Stimulated activated naive B cell treated with anti-CD40 and anti-IgM and Interleukin-4, amounts not matched to agents 10 μg/mL and 1 μg/mL and 100 μg/mL, for 72 hours (primary cell): ENCODE results near the gene SLC1A1.
"Not testable (repeated sequence)": the region's sequence is repeated elsewhere in the genome, so short reads cannot be mapped to it uniquely, and the experiment has no call there.

ENCODE experiments used
- ATAC-seq, 2 donors: fragments of 150-1000 bp; cut with Tn5 transposase; replicated peaks; 2 replicates each; pipeline ENCODE4 v1.10.0; 2021; ENCODE audit warnings: moderate library complexity in 1 of 2
- DNase-seq: peaks from one replicate; pipeline ENCODE4 v3.0.0; 2021
- H3K27ac Mint-ChIP-seq: one replicate; pipeline ENCODE4 v1.8.0; 2022; ENCODE audit warnings: mild to moderate bottlenecking, mixed read lengths
- H3K27me3 Mint-ChIP-seq, 2 donors: one replicate each; pipeline ENCODE4 v1.8.0; 2022; ENCODE audit warnings: mixed read lengths in 2 of 2
- H3K36me3 Mint-ChIP-seq, 2 donors: one replicate each; pipeline ENCODE4 v1.8.0; 2022; ENCODE audit warnings: mixed read lengths in 2 of 2, mild to moderate bottlenecking in 1 of 2
- H3K4me1 Mint-ChIP-seq, 2 donors: one replicate each; pipeline ENCODE4 v1.8.0; 2022; ENCODE audit warnings: mixed read lengths in 2 of 2, mild to moderate bottlenecking in 1 of 2
- H3K4me3 Mint-ChIP-seq, 2 donors: one replicate each; pipeline ENCODE4 v1.8.0; 2022; ENCODE audit warnings: mild to moderate bottlenecking in 2 of 2, mixed read lengths in 2 of 2, moderate library complexity in 1 of 2
- H3K9me3 Mint-ChIP-seq, 2 donors: one replicate each; pipeline ENCODE4 v1.8.0; 2022; ENCODE audit warnings: mixed read lengths in 2 of 2, mild to moderate bottlenecking in 1 of 2

The SLC1A1 gene

DNA sequence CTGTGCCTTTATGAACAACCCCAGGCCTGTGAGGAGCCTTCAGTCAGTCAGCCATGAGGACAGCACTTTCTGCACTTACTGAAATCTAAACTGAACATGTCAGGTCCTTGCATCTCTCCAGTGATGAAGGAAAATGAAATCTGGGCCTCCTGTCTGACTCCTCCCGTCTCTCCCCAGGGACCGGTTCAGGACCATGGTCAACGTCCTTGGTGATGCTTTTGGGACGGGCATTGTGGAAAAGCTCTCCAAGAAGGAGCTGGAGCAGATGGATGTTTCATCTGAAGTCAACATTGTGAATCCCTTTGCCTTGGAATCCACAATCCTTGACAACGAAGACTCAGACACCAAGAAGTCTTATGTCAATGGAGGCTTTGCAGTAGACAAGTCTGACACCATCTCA, 94.9 kb downstream of the SLC1A1 start:
- no peak for DNase-seq
- Mint-ChIP-seq H3K27me3 (peaks cover 0 to 35% of the 10 kb centered on the region in 2 donors), H3K27ac (no peak overlapping the region), H3K9me3 (no peaks in the 10 kb centered on the region), H3K4me1 (no peaks in the 10 kb centered on the region), H3K36me3 (no peaks in the 10 kb centered on the region), H3K4me3 (no peak overlapping the region)
- ATAC-seq, result no peak

DNA sequence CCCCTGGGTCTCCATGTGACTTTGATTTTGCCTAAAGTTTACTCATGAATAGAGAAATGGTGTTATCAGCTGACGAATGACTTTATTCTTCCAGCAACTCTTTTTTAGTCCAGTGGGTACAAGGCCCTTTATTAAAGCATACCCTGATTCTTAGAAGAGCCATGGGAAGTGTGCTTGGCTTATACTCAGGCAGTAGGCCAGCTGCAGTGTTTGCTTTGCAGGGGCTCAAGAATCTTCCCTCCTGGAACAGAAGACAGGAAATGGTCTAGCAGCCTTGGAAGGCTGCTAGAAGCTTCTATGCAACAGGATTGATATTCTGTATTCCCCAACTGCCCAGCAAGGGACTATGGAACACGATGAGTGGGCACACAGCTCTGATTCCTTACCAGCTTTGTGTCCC, 98.5 kb downstream of the SLC1A1 start:
- H3K4me3 Mint-ChIP-seq, result no peak overlapping the region
- H3K9me3 Mint-ChIP-seq, result no peaks in the 10 kb centered on the region
- no peaks in the 10 kb centered on the region for H3K4me1 Mint-ChIP-seq
- DNase-seq, result no peak
- H3K27ac Mint-ChIP-seq, result no peak overlapping the region
- peaks cover 5 to 27% of the 10 kb centered on the region in 2 donors for H3K27me3 Mint-ChIP-seq
- no peaks in the 10 kb centered on the region for H3K36me3 Mint-ChIP-seq
- no peak for ATAC-seq

DNA sequence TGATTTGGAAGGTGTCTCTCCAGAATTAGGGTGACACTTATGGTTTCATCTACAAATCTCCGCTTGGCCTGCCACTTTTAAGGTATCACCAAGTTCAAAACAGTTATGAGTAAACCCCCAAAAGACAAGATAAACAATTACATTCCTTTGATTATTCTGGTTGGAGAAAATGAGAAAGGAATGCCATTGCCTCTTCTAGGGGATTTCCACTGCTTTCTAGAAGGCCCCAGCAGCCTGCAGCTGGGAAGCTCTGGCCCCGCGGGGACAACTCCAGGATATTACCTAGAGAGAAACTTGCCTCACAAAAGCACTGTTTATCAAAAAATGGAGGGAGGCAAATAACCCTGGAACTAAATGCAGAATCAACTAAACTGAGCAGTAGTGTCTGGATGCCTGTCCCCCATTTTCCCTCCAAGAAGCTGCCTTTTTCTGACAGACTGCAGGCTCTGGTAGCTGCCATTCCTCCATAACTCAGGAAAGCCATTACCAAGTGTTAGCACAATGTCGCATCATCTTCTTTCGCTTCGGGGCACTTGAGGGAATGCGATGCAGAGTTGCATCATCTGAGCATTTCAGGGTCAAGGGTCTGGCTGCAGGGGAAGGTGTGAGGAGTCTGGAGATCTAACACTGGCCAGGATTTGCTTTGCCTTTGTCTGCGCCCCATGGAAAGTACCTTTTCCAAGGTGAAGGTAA, 100.3 kb downstream of the SLC1A1 start:
- Mint-ChIP-seq H3K27me3 (peaks cover 19 to 20% of the 10 kb centered on the region in 2 donors), H3K9me3 (no peaks in the 10 kb centered on the region), H3K27ac (no peak overlapping the region), H3K36me3 (no peaks in the 10 kb centered on the region), H3K4me1 (no peaks in the 10 kb centered on the region), H3K4me3 (no peak overlapping the region)
- ATAC-seq (no peak), DNase-seq (no peak)

DNA sequence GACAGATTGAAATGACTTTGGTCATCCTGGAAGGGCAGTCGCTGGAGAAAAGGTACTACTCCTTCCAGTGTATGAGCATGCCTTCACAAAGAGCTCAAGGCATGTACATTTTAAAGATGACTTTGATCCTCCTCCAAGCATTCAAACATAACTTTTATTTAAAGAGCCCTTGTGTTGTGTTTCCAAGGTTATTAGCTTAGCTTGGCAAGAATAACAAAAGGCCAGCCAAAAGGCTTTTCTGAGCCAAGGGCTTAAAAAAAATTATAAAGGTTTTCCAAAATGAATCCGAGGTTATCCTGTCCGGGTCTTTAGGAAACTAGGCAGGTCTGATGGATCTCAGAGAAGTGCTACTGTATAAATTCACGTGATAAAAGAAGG, 100.8 kb downstream of the SLC1A1 start:
- H3K4me3 Mint-ChIP-seq, result no peak overlapping the region
- H3K27me3 Mint-ChIP-seq, result peaks cover 19 to 20% of the 10 kb centered on the region in 2 donors
- DNase-seq, result no peak

DNA sequence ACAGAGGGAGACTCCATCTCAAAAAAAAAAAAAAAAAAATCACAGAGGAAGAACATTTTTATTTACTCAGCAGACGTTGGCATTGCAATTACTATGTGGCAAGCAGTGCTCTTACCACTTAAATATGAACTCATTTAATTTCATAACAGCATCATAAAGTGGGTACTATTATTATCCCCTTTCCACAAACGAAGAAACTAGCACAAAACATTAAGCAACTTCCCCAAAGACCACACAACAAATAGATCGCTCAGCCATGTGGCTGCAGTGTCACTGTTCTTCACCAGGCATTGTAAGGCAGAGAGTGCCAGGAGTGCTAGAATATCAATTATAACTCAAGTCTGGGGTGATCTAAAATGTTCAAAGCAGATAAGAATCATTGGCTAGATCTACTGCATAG, 102.0 kb downstream of the SLC1A1 start:
- ATAC-seq, result no peak
- H3K27ac Mint-ChIP-seq, result no peak overlapping the region
- peaks cover 19 to 20% of the 10 kb centered on the region in 2 donors for H3K27me3 Mint-ChIP-seq
- H3K9me3 Mint-ChIP-seq, result no peaks in the 10 kb centered on the region
- H3K4me1 Mint-ChIP-seq, result no peaks in the 10 kb centered on the region
- no peaks in the 10 kb centered on the region for H3K36me3 Mint-ChIP-seq
- H3K4me3 Mint-ChIP-seq, result no peak overlapping the region
- DNase-seq, result no peak

More for the DNA sequence above, 100.8 kb downstream of the SLC1A1 start:
- H3K36me3 Mint-ChIP-seq, result no peaks in the 10 kb centered on the region
- H3K4me1 Mint-ChIP-seq, result no peaks in the 10 kb centered on the region
- H3K27ac Mint-ChIP-seq, result no peak overlapping the region
- ATAC-seq, result no peak
- no peaks in the 10 kb centered on the region for H3K9me3 Mint-ChIP-seq

DNA sequence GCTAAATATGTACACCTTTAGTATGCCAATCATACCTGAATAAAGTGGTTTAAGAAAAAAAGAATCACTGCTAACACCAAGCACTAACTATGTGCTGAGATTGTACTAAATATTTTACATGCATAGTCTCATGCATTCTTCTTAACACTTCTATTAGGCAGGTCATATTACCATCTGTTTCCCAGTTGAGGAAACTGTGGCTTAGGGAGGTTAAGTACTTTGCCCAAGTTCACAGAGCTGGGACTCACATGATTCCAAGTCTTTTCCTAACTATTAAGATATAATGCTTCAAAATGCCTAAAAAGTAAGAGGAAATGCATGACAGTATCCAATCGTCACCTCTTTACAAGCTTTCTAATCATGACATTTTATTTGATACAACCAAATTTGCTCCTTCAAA, 102.6 kb downstream of the SLC1A1 start:
- no peak for ATAC-seq
- H3K27ac Mint-ChIP-seq, result no peak overlapping the region
- peaks cover 14 to 19% of the 10 kb centered on the region in 2 donors for H3K27me3 Mint-ChIP-seq
- H3K36me3 Mint-ChIP-seq, result no peaks in the 10 kb centered on the region
- H3K4me3 Mint-ChIP-seq, result no peak overlapping the region
- no peak for DNase-seq
- H3K4me1 Mint-ChIP-seq, result no peaks in the 10 kb centered on the region
- H3K9me3 Mint-ChIP-seq, result no peaks in the 10 kb centered on the region

DNA sequence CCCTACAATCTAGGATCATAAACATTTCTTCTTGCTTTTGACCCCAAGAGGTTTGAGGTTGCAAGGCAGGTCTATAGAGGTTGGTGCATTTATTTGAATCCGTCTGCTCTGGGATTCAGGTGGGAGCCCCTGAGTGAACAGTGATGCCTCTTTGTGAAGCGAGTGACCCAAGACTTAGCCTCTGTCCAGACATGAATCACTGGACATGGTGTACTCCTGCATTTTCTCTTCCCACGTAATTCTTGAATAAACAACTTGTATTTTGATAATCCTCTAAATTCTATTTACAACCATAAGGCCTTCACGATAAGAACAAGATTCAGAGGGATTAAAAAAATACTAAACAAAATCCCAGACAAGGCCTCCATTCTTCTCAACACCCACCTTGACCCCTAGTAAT, 104.3 kb downstream of the SLC1A1 start:
- Mint-ChIP-seq H3K36me3 (no peaks in the 10 kb centered on the region), H3K27ac (no peak overlapping the region), H3K27me3 (peaks cover 9 to 19% of the 10 kb centered on the region in 2 donors), H3K4me3 (no peak overlapping the region), H3K4me1 (no peaks in the 10 kb centered on the region), H3K9me3 (no peaks in the 10 kb centered on the region)
- DNase-seq (no peak), ATAC-seq (no peak)

DNA sequence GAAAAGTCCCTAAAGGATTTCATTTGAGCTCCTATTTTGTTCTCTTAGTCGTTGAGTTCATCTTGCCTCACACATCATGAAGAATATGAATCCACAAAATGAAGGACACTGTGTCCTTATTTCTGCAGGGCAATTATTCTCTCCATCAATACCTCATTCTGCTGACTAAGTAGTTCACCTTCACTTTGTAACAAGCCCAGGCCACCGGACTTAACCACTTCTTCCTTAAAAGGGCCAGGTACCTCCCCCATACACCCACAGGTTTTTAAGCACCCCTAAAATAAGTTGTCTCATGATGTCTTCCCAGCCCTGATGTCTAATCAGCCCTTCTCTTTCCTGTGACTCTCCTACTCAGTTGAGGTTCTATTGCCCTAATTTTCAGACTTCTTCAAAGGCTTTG, 104.7 kb downstream of the SLC1A1 start:
- DNase-seq (no peak), ATAC-seq (no peak)
- peaks cover 0 to 2% of the 10 kb centered on the region in 2 donors for H3K9me3 Mint-ChIP-seq
- no peak overlapping the region for H3K4me3 Mint-ChIP-seq
- H3K27me3 Mint-ChIP-seq, result peaks cover 10 to 20% of the 10 kb centered on the region in 2 donors
- H3K27ac Mint-ChIP-seq, result no peak overlapping the region
- H3K36me3 Mint-ChIP-seq, result no peaks in the 10 kb centered on the region
- H3K4me1 Mint-ChIP-seq, result no peaks in the 10 kb centered on the region

DNA sequence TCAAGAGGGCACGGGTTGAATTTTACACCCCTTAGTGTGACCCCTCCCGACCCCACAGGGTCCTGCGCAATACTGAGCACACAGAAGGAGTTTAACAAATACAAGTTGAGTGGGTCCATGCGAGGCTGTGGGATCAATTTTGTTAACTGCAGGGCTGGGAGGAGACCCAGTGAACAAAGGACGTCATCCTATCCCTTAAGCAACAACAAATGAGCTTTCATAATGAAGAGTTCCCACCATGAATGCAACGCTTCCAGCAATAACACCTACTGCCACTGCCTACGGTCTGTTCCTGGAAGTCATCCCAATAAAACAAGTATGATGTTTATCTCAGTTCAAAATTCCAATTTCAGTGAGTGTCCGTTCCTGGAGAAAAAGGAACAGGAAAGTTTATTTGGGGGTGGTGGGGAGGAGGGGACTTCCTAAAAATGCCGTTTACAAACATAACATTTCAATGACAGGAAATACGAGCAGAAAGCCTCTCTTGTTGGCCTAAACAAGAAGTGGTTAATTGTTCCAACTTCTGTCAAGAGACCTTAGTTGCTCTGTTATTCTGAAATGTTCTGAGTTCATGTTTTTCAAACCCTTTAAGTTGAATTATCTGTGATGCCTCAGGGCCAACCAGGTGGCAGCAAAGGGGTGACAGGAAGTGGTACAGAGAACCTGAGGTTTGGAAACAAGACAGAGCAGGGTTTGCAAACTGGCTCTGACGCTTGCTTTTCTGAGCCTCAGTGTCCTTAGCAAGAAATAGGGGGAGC, 106.1 kb downstream of the SLC1A1 start:
- Mint-ChIP-seq H3K27ac (no peak overlapping the region), H3K36me3 (no peaks in the 10 kb centered on the region), H3K4me1 (no peaks in the 10 kb centered on the region), H3K4me3 (no peak overlapping the region), H3K27me3 (peaks cover 24 to 27% of the 10 kb centered on the region in 2 donors), H3K9me3 (peaks cover 0 to 2% of the 10 kb centered on the region in 2 donors)
- ATAC-seq (peak; percentile 25 to 57), DNase-seq (no peak)

DNA sequence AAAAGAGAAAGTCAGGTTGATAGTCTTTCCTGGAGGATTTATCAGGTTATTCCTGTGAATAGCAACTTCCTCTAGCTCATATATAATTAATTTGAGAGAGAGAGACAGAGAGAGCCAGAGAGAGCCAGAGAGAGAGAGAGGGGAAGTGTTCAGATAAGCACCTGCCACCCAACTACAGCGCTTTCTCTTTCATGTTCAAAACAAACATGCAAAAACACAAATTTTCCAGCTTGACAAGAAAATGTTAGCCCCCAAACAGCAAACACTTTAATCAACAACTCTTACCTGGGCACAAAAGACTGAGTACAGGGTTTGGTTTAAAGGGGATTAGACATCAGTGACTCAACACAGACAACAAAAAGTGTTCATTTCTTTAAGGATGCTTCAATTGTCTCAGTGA, 110.1 kb downstream of the SLC1A1 start:
- H3K27ac Mint-ChIP-seq, result no peak overlapping the region

DNA sequence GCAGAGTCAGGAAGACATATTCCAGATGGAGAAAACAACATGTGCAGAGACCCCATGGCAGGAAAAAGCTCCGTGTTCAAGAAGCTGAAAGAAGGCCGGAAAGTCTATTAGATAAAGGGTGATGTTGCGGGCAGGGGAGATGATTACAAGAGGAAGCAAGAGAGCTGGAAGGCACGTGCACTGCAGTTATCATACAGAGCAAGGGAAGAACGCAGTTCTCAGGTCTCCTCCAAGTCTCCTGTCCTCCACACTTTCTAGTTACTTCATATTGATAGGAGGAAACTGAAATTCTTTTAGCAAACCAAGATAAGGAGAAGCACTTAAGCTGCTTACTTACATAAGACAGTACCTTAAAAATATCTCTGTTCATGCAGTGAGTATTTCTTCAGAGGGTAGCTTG, 113.6 kb downstream of the SLC1A1 start:
- no peak overlapping the region for H3K27ac Mint-ChIP-seq
- H3K4me3 Mint-ChIP-seq, result no peak overlapping the region
- ATAC-seq, result no peak
- no peak for DNase-seq
- no peaks in the 10 kb centered on the region for H3K4me1 Mint-ChIP-seq
- H3K9me3 Mint-ChIP-seq, result peaks cover 0 to 2% of the 10 kb centered on the region in 2 donors
- peaks cover 14 to 37% of the 10 kb centered on the region in 2 donors for H3K27me3 Mint-ChIP-seq
- peaks cover 0 to 1% of the 10 kb centered on the region in 2 donors for H3K36me3 Mint-ChIP-seq

More for the DNA sequence above, 110.1 kb downstream of the SLC1A1 start:
- Mint-ChIP-seq H3K4me3 (no peak overlapping the region), H3K36me3 (peaks cover 0 to 1% of the 10 kb centered on the region in 2 donors), H3K9me3 (peaks cover 0 to 2% of the 10 kb centered on the region in 2 donors), H3K27me3 (peaks cover 15 to 37% of the 10 kb centered on the region in 2 donors), H3K4me1 (no peaks in the 10 kb centered on the region)
- ATAC-seq (no peak), DNase-seq (no peak)

DNA sequence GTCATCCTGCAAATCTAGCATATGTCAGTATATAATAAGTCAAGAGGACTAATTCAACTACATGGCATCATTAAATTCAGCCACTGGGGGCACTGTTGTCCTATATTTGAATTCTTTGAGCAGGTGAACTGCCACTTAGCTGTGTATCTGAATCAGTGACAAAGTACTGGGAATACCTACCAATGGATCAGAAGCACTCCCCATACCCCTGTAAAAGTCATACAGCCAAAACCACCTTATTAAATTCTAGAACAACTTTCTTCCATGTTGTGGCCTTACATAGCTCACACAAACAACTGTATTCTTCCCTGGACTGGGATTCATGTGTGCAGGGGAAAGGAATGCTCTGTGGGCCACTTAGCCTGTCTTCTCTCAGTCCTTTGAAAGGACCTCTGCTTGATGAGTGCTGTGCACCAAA, 114.4 kb downstream of the SLC1A1 start:
- Mint-ChIP-seq H3K27ac (no peak overlapping the region), H3K4me1 (no peaks in the 10 kb centered on the region), H3K27me3 (peaks cover 14 to 37% of the 10 kb centered on the region in 2 donors), H3K9me3 (peaks cover 0 to 2% of the 10 kb centered on the region in 2 donors), H3K36me3 (peaks cover 0 to 1% of the 10 kb centered on the region in 2 donors), H3K4me3 (no peak overlapping the region)
- peak; percentile 42 for DNase-seq
- ATAC-seq, result peak; percentile 81

DNA sequence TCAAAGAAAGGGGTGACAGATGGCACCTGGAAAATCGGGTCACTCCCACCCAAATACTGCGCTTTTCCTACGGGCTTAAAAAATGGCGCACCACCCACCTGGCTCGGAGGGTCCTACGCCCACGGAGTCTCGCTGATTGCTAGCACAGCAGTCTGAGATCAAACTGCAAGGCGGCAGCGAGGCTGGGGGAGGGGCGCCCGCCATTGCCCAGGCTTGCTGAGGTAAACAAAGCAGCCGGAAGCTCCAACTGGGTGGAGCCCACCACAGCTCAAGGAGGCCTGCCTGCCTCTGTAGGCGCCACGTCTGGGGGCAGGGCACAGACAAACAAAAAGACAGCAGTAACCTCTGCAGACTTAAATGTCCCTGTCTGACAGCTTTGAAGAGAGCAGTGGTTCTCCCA, 115.8 kb downstream of the SLC1A1 start:
- not testable (repeated sequence) for DNase-seq, H3K27ac Mint-ChIP-seq, H3K4me3 Mint-ChIP-seq

DNA sequence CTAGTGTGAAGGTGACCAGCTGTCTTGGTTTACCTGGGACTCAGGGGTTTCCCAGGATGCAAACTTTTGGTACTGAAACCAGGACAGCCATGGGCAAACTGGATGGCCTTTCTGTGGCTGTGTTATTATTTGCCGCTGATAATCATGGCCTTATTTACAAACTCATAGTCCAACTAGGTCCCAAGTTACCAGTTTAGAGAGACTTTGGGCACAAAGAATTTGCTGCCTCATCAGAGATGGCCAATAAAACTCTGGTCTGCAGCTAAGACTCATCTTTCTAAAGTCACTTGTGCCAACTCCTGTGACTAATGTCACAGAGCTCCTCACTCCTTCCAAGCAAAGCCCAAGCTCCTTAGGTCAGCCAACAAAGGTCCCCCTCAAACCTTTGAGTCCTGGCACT, 124.4 kb downstream of the SLC1A1 start:
- DNase-seq (no peak), ATAC-seq (no peak)
- no peak overlapping the region for H3K4me3 Mint-ChIP-seq
- no peaks in the 10 kb centered on the region for H3K36me3 Mint-ChIP-seq
- no peaks in the 10 kb centered on the region for H3K4me1 Mint-ChIP-seq
- peaks cover 0 to 1% of the 10 kb centered on the region in 2 donors for H3K9me3 Mint-ChIP-seq
- H3K27me3 Mint-ChIP-seq, result no peaks in the 10 kb centered on the region
- H3K27ac Mint-ChIP-seq, result no peak overlapping the region

More for the DNA sequence above, 115.8 kb downstream of the SLC1A1 start:
- not testable (repeated sequence) for ATAC-seq, H3K9me3 Mint-ChIP-seq, H3K36me3 Mint-ChIP-seq, H3K4me1 Mint-ChIP-seq
- H3K27me3 Mint-ChIP-seq, result peaks cover 6 to 25% of the 10 kb centered on the region in 2 donors

DNA sequence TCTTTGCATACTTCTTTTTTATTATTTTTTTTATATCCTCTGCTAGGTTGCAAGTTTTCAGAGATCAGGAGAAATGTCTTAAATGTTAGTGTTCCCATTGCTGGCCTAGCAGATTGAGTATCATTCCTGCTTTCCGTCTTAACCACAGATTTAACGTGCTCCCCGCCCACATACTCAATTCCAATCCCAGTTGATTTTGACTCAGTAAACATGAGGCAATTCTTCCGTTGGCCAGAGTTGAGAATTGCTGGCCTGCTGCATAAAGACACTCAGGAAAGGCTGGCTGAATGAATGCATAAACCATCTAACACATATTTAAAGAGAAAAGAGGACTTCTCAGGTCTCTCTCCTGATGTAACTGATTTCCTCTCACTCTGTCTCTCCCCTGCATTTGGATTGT, 125.0 kb downstream of the SLC1A1 start:
- no peak overlapping the region for H3K27ac Mint-ChIP-seq
- no peaks in the 10 kb centered on the region for H3K36me3 Mint-ChIP-seq
- H3K9me3 Mint-ChIP-seq, result peaks cover 0 to 1% of the 10 kb centered on the region in 2 donors
- DNase-seq (no peak), ATAC-seq (no peak)
- no peaks in the 10 kb centered on the region for H3K4me1 Mint-ChIP-seq
- no peaks in the 10 kb centered on the region for H3K27me3 Mint-ChIP-seq
- no peak overlapping the region for H3K4me3 Mint-ChIP-seq
